Mucosa of gallbladder (tissue), 1 donor: ENCODE results near the gene UGDH. TPM values are rescaled to one million over a fixed set of nuclear protein-coding genes. Genes with fewer than 3 reads are reported as not detected.
"Not testable (repeated sequence)": the region's sequence is repeated elsewhere in the genome, so short reads cannot be mapped to it uniquely, and the experiment has no call there.

ENCODE experiments used
- DNase-seq: peaks from one replicate; pipeline ENCODE4 v3.0.0-alpha.2; 2020; ENCODE audit warnings: low spot score
- total RNA-seq: library from RNA; stranded (reverse); gene quantifications from one replicate; pipeline ENCODE4 v1.2.1, GENCODE V29; 2021
- donor health status: DM: no; HTN: no; CAD: no.

Gene UGDH
- total RNA-seq, 1 donor from 2014 or later = 61.3 TPM

DNA sequence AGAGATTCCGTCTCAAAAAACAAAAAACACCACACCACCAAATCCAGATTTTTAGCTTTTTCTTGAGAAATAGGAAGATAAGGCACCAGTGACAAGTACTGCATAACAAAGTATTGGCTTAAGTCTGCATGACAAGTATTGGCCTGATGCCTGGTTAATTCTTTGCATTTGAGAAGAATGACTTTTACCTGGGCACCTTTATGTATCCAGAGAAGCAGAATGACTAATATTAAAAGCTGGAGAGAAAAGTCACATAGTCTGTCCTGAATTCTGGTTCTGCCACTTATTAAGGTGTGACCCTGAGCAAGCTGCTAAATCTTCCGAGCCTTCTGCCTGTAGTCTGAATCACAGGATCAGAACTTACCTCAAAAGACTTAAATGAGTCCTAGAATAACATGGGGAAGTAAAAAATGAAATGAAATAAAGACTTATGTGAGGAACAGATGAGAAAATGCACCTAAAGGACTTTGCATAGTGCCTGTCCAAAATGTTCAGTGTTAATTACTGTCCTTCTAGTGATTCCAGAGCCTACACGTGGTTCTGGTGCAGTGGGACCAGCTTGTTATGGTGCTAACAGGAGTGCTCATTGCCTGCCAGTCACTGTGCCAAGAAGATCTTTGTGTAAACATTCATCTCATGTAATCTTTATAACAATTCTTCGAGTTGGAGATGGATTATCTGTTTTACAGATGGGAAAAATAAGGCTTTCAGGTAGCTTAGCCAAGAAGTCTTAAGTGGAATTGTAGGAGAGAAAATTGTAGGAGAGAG is 31.6 kb downstream of the UGDH start:
- no peak for DNase-seq

DNA sequence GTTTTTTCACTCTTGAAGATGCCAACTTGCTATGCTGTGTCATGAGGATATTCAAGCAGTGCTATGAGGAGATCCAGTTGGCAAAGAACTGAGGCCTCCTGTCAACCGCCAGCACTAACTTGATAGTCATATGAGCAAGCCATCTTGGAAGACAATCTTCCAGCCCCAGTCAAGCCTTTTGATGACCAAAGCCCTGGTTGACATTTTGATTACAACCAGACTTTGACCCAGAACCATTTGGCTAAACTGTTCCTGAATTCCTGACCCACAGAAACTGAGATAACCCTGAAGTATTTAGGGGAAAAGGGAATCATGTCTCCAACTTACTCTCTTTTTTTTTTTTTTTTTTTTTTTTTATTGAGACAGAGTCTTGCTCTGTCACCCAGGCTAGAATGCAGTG is 32.9 kb downstream of the UGDH start:
- DNase-seq = no peak

DNA sequence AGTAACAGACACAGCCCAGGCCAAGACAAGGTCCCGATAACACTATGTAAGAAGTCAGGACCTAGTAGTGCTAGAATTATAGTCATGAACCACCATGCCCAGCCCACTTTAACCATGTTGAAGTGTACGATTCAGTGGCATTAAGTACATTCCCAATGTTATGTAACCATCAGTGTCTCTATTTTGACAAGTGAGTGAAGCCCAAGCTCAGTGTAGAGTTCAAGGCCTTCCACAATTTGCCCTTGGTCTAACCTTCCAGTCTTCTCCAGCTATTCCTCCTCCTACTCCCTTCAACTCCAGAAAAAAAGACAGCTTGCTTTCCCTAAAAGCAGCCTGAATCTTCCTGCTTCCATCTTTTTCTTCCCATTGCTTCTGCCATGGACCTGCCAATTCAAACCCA is 36.9 kb downstream of the UGDH start:
- DNase-seq = no peak

DNA sequence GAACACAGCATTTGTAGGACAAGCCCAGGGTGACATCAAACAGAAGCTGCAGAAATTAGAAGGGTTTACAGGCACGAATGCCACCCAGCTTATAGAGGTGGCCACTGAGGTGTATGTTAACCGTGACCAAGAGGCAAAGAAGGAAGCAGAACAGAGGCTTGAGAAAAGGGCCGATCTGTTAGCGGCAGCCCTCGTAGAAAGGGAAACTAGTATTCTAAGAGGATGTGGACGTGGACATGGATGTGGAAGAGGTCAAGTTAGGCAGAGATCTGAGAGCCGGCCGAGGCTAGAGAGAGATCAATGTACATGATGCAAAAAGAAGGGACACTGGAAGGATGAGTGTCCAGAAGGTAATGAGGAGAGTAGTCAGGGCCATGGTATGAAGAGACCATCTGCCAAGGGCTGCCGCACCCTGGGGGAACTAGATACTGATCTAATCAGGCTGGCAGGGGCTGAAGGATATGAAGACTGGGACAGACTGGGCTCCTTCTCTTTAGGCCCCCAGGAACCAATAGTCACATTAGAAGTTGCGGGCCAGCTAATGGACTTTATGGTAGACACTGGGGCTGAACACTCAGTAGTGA is 40.9 kb downstream of the UGDH start:
- no peak for DNase-seq

DNA sequence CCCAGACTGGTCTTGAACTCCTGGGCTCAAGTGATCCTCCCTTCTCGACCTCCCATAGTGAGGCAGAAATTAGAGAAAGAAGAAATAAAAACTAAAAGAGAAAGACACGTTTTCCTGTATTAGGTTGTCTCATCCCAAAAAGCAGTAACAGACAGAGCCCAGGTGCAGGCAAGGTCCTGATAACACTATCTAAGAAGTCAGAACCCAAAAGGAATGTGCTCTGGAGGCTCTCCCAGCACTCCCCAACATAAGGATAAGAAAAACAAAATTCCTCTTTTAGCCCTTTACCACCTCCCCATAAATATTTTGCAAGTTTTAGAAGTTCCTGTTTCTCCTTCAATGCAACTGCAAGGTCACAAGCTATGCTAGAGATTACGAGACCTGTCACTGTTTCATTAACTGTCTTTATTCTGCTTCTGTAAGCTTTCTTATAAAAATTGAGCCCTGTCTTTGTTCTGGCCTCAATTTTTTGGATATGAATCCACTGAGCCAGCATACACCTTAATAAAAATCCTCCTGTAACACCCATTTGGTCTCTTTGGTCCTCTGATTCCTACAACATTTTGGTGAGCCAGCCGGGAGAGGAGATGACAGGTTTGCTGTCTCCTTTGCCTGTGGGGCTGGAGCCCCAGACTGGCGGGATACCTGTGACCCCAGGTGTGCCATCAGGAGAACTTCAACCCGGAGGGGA is 42.5 kb downstream of the UGDH start:
- no peak for DNase-seq

DNA sequence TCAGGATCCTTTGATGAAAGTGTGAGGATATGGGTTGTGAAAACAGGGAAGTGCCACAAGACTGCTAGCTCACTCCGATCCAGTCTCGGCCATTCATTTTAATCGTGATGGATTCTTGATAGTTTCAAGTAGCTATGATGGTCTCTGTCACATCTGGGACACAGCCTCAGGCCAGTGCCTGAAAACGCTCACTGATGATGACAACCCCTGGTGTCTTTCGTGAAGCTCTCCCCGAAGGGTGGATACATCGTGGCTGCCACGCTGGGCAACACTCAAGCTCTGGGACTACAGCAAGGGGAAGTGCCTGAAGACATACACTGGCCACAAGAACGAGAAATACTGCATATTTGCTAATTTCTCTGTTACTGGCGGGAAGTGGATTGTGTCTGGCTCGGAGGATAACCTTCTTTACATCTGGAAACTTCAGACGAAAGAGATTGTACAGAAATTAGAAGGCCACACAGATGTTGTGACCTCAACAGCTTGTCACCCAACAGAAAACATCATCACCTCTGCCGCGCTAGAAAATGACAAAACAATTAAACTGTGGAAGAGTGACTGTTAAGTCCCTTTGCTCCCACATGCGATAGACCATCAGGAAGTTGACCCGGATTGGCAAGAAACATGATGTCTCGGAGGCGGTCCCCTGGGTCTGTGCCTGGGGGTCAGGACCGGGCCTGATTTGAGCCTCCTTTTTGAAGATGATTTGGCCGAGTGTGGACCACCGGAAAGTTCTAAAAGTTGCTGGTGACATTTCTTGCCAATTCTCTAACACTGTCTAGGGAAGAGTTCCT is 46.1 kb downstream of the UGDH start:
- no peak for DNase-seq

DNA sequence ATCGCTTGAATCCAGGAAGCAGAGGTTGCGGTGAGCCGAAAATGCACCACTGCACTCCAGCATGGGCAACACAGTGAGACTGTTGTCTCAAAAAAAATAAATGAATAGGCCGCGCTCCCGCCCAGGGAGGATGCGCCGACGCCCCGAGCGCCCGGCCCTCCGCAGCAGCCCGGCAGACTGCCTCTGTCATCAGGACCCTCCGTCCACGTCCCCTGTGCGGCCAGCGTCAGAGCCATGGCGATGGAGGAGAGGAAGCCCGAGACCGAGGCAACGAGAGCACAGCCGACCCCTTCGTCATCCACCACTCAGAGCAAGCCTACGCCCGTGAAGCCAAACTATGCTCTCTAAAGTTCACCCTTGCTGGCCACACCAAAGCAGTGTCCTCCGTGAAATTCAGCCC is 47.0 kb downstream of the UGDH start:
- DNase-seq = no peak

DNA sequence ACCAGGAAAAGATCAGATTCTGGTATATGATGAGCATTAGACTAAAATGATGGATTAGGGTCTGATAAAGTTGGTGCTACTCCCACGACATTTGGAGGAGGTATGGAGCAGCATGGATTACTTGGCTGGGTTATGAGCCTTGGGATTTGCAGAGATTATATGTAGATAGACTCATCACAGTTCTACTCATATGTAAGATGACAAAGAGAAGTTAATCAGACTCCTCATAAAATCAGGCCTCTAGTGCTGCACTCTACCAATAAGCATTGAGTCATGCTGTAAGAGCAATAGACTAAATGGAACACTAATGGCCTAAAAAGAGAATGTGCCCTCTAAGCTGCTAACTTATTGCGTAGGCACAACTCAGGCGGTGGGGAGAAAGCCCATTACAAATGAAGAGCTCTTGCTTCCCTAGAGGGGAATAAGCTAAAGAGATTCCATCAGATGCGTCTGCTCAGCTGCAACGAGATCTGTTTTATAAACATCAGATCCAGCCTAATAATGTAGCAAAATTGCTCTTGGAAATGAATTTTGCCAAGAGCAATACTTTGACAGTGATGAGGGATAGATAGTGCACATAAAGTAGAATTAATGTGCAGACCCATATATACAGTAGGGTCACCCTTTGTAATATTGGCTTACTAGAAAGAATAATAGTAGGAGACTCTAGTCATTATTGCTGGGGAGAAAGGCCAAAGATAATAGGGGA is 50.9 kb downstream of the UGDH start:
- no peak for DNase-seq

DNA sequence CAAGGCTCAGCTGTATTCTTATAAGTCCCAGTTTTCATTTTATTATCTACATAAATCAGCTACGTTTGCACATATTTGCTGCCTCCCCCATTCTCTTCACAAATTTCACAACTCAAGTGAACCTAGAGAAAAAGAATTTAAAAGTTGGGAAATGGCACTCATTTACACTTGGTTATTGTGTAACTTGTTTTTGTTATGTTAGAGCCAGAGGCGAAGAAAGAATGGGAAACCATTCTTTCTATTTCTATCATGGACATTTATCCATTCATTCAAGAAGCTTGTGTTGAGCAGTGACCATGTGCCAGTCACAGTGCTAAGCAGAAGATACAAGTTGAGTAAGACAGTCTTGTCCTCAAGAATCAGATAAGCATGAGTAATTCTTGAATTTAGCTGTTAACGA is 54.8 kb downstream of the UGDH start:
- no peak for DNase-seq

DNA sequence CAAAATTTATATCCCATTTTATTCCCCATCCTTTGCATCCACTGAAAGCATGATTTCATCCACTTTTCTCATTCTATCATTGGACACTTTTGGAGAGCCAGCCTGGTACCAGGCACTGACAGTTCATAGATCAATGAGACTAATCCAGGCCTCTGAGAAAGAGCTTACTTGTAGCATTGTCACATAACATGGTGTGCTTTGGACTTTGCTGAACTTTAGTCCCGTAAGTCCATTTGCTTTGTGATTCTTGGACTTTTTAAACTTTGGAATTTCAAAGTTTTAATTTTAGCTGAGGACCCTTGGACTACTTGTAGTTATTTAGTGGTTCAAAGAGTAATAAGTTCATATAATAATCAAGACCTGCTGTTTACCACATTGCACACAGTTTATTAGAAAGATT is 56.8 kb downstream of the UGDH start:
- DNase-seq = no peak

DNA sequence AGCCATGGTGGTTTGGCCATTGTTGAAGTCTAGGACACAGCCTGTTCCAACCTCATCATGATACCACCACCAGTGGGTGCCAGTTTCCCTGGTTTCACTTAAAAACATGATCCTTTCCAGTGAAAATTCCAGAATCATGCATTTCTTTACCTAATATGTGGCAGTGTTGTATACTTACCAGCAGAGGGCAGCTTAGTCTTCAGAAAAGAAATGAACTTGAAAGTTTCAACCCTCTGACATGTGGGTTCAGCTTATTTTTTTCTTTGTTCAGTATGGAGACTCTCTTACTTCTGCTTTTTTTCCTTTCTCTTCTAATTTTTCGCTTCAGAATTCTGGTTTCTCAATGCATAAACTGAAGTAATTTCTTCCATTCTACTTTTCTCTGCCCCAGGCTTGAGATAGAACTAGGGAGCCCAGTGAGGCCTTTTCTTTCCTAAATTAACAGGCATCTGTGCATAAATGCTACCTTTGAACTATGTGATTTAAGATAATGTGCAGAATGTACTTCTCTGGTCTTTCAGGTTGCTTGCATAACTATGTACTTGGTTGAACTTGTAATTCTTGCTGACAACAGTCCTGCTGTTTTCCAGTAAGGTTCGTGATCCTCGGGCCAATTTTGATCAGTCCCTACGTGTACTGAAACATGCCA is 57.7 kb downstream of the UGDH start:
- DNase-seq = peak; percentile 42

DNA sequence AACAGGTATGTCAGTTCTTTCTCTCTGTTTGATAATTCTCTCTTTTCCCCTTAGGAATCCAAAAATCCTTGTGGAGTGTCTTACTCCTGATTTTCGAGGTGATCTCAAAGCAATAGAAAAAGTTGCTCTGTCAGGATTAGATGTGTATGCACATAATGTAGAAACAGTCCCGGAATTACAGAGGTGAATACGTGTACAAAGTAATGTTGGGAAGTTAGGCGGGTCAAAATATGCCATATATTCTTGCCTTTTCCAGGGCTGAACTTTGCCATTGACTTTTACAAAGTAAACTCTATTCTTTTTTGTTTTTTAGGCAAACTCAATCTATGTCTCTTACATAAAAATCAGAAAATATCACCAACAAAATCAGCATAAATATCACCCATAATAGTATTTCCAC is 59.8 kb downstream of the UGDH start:
- DNase-seq = no peak

DNA sequence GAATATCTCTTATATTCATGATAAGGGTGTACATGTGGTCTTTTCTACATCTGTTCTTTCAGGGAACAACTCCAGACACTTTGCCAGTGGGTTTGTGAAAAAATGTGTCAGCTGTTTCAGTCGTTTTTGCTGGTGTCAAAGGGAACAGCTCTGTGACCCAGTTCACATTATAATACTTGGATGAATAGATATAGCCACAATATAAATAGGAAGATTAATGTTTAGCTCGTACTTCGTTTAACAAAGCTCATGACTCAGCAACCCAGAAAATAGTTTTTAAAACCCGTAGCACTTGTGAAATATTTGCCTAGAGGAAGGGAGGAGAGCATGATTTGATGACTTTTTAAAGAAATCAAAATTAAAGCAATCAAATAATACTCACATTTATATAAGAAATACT is 60.5 kb downstream of the UGDH start:
- DNase-seq = no peak

DNA sequence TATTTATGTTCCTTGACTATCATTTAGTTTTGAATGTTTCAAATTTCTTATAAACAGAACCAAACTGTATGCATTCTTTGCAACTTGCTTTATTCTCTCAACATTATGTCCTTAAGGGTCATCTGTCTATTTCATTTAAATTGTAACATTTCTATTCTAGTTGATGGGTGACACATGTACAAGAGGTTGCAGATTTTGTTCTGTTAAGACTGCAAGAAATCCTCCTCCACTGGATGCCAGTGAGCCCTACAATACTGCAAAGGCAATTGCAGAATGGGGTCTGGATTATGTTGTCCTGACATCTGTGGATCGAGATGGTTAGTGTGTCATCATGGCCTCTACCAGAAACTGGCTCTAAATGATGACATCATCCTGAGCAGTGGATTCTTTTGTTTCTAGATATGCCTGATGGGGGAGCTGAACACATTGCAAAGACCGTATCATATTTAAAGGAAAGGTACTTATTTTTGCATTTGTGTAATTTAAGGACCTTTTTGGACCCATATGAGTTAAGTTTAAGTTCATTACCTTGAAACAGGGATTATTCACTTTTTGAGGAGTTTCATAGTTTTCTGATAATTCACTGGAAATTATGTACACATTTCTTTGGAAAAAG is 62.2 kb downstream of the UGDH start:
- DNase-seq = no peak

DNA sequence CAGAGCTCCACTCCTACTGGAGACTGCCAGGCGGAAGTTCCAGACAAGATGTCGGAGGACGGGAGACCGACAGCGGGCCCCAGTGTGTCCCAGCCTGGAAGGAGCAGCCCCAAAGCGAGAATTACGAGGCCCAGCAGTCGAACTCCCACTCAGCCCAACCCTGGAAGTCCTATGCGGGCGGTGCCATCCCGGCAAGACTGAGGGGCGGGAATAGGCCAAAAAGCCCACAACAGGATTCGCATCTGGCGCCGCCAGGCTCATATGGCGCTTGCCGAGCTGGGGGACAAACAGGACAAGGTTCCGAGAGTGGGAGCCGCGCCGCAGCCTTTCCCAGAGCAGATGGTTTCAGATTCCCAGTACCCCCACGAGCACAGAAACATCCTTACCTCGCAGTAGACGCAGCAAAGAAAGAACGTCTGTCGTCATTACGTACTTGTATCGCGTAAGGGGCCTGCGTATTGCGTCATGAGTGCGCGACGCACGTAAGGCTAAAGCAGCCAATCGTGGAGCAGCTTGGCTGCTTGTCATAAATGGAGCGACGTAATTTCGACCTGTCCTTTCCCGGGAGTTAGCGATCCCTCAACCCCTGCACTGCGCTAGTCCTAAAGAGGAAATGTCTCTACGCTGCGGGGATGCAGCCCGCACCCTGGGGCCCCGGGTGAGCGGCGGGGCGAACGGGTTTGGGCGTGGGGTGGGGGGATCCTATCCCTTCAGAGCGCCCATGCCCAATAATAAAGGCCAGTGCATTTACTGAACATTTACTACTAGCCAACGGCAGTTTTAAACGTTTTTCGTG is 68.5 kb downstream of the UGDH start, which contains the start of the genes LIAS and RPL9:
Gene LIAS (plus strand): TSS at position 552 of the 796 bp plus-strand sequence. CDS start 62 bp downstream, at position 614.
Gene RPL9 (minus strand): TSS at position 418 of the 796 bp plus-strand sequence. CDS start 483 bp downstream, outside the sequence.
- DNase-seq = peak; percentile 98

DNA sequence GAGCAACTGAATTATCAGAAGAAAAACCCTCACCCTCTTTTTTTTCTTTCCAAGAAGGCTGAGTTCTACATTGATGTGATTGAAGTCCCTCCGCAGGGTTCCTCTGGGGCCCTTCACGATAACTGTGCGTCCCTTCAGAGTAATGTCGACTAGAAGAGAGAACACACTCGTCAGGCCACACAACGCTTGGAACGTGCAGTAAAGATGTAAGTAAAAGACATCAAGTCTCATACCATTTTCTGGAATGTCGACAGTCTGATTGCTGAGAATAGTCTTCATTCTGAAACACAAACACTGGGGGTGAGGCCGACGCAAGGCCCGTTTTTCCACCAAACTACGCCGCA is 69.1 kb downstream of the UGDH start:
- not testable (repeated sequence) for DNase-seq

DNA sequence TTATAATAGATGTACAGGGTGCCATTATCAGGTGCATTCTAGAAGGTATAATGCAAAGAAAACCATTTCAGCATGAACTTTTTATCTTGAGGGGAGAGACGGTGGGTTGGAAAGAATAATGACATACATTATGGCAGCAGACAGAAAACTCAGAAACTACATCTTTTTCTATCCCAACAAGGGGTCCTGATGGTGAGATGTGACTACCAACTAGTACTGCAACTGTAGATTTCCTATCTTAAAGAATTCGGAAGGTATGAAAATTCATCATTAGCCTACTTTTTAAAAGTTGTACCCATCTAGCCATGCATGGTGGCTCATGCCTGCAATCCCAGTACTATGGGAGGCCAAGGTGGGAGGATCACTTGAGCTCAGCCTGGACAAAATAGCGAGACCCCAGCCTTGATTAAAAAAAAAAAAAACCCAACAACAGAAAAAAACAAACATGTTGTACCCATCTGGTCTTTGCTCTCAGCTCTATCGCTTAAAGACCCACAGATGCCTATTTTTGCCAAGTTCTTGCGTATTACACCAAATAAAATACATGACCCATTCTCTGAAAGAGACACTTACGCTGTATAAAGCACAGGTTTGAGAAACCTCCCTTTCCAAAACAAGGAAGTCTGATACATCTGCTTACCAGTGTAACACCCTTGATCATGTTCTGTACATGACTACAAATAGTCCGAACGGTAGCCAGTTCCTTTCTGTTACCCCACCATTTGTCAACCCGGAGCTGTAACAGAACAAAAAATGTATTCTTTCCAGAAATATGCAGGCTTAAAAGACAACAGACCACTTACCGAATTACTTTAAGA is 70.1 kb downstream of the UGDH start:
- DNase-seq = no peak

DNA sequence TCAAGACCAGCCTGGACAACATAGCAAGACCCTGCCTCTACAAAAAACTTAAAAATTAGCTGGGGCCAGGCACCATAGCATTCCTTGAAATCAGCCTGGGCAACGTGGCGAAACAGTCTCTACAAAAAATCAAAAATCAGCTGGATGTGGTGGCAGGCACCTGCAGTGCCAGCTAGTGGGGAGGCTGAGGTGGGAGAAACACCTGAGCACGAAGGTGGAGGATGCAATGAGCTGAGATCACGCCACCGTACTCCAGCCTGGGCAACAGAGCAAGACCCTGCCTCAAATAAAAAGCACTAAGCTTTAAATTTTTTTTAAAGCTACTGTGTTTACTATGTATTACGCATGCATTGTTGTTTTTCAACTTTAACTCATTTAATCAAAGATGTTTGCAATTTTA is 71.8 kb downstream of the UGDH start:
- no peak for DNase-seq

DNA sequence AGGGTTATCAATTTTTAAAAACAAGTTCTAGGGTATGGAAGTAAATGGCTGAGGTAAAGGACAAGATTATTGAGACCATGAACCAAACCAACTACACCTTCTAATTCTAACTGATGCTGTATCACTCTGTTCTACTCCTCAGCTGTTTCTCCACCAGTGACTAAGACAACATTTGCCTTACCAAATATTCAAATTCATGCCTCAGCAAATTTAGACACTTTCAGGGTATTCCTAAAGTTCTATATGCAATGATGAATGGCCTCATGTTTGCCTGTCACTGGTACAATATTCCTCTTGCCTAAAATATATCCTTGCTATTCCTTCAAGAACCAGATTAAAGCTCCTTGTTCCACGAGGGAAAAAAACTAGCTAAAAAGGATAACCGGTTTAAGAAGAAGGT is 73.5 kb downstream of the UGDH start:
- DNase-seq = no peak
